ENCODE measurements around the gene ZNF276.
"Not testable (repeated sequence)": the region's sequence is repeated elsewhere in the genome, so short reads cannot be mapped to it uniquely, and the experiment has no call there.

ZNF276 gene

DNA sequence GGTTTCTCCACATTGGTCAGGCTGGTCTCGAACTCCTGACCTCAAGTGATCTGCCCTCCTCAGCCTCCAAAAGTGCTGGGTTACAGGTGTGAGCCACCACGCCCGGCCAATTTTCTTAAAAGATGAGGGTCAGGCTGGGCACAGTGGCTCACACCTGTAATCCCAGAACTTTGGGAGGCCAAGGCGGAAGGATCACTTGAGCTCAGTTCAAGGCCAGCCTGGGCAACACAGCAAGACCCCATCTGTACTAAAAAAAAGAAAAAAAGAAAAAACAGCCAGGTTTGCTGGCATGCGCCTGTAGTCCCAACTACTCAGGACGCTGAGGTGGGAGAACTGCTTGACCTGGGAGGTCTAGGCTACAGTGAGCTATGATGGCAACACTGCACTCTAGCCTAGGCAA lies 62.6 kb downstream of the ZNF276 start:
- not testable (repeated sequence) for DNase-seq (ENCODE audit: low spot score)

DNA sequence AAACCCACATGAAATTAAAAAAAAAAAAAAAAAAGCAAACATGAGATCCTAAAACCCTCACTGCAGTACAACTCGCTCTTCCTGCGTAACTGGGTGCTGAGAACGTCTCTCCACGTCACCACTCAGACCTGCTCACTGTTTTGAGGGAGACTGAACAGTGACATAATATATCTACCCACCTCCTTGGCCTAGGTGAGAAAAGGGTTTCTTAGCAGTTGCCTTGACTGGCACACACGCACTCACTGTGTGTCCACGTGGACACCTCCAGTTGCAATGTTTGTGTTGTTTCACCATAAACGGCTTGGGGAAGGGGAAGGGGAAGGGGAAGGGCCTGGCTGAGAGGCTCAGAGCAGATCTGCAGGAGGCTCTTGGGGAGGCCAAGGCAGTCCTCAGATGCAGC lies 63.1 kb downstream of the ZNF276 start:
- DNase-seq (ENCODE audit: low spot score): no peak

DNA sequence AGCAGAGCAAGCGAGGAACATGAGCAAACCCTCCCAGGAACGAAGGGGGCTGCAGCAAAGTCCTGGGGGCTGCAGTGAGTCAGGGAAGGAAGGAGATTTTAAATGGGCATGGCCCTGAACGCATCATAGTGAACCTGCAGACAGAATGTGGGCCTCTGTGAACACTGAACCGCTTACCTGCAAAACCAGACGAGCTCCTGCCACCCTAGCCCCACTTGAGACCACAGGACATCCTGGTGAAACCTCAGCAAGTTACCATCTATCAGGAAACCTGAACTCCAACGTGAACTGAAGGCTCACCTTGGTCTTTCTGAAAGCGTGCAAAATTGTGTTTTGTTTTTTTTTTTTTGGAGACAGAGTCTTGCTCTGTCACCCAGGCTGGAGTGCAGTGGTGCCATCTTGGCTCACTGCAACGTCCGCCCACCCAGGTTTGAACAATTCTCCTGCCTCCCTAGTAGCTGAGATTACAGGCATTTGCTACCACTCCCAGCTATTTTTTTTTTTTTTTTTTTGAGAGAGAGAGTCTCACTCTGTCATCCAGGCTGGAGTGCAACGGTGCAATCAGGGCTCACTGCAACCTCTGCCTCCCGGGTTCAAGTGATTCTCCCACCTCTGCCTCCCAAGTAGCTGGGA lies 64.3 kb downstream of the ZNF276 start:
- no peak for DNase-seq (ENCODE audit: low spot score)

DNA sequence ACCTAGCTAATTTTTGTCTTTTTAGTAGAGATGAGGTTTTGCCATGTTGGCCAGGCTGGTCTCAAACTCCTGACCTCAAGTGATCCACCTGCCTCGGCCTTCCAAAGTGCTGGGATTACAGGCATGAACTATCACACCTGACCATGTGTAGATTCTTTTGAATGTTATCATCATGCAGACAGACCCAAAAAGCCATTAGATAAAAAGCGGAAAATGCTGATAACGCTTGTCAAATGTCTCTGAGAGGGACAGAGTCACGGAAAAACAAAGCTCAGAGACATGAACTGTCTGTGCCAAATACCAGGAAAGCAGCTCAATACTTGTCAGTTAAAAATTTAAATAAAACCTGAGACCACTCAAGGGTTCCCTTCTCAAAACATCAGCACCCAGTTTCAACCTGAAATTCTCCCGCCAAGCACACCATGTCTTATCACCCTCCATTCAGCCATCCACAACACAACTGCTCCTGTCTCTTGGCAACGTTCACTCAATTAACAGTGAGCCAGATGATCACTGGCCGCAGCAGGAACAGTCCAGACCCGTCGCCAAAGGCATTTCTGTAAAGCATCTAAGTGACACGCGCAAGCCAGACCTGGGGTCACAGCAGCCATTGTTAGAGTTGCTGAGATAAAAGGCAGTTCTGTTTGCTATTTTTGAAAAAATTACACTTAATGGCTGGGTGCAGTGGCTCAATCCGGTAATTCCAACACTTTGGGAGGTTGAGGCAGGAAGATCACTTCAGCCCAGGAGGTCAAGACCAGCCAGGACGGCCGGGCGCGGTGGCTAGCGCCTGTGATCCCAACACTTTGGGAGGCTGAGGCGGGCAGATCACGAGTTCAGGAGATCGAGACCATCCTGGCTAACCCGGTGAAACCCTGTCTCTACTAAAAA lies 65.4 kb downstream of the ZNF276 start:
- DNase-seq (ENCODE audit: low spot score): no peak

DNA sequence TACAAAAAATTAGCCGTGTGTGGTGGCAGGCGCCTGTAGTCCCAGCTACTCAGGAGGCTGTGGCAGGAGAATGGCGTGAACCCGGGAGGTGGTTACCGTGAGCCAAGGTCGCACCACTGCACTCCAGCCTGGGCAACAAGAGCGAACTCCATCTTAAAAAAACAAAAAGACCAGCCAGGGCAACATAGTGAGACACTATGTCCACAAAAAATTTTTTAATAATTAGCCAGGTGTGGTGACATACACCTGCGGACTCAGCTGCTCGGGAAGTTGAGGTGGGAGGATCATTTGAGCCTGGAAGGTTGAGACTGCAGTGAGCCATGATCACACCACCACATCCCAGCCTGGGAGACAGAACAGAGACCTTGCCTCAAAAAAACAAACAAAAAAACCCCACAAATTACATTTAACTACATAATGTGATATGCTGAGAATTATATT lies 66.0 kb downstream of the ZNF276 start:
- DNase-seq (ENCODE audit: low spot score): no peak

All from Ammon's horn (tissue), 1 donor.